HG02571 (cell line): Measurements from ENCODE around the gene PCSK6.

Experiments used
- ATAC-seq: cut with Tn5 transposase; IDR thresholded peaks from one replicate; pipeline ENCODE4 v1.9.1; 2021; ENCODE audit warnings: mild to moderate bottlenecking, moderate library complexity; ENCODE audit not compliant: unreplicated experiment

The PCSK6 gene

GRCh38 chr15:101448336-101448735 lies 41.2 kb downstream of the PCSK6 start:
- ATAC-seq: no peak

DNA sequence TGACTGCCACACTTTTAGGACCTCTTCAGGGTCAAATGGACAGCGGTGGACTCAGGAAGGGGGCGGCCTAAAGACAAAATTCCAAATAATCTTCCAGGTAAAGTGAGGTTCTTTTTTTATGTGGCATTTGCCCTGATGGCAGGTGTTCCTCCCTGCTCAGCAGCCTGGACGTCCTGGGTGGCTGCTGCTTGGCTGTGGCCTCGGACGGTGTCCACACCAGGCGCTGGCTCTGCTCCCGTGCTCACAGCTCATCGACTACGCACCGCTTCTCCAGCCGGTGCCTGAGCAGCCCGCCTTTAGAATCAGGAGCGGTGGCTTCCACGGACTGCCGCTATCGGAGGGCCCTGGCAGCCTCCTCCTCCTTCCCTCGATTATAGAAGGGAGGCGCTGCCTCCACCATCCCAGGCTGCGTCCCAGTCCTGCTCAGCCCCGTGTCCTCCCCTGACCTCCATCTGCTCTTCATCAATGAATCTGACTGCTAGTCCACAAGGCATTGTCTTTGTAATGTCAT lies 41.9 kb downstream of the PCSK6 start:
- no peak for ATAC-seq

DNA sequence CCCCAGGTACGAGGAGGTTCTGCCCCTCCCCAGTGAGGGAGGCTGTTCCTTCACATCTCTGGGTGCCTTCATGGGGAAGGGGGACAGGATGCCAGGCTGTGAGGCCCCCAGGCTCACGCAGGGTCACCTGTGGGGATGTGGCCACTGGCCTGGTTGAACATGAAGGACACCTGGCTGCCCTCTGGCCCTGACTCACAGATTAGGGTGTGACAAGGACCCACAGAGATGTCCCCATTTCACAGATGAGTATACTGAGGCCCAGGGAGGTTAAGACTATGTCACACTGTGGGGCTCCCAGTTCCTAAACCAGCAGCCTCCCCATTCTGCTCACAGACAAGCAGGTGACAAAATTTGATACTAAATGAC lies 42.4 kb downstream of the PCSK6 start:
- ATAC-seq: no peak

- ATAC-seq: no peak
These were observed 42.9 kb downstream of the PCSK6 start for GRCh38 chr15:101446518-101447167.

- no peak for ATAC-seq
These were observed 43.7 kb downstream of the PCSK6 start for GRCh38 chr15:101445562-101446517.

GRCh38 chr15:101444807-101445508 lies 44.5 kb downstream of the PCSK6 start:
- no peak for ATAC-seq

DNA sequence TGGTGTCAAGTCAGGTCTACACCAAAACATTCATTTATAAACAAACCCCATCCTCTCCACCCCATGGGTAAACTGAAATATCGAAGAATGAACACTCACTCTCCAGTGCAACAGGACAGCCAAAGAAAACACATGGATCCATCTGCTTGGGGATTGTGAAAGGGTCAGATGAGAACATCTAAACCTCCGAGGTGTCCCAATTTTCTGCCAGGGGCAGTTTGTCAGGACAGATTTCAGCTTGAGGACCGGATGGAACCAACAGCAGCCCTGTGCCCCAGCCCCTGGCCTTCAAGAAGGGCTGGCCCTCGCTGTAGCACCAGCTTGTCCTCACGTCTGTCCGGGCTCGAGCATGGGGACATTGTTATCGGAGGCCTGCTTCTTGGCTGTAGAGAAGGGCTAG lies 45.5 kb downstream of the PCSK6 start:
- no peak for ATAC-seq

GRCh38 chr15:101442272-101442671 lies 47.2 kb downstream of the PCSK6 start:
- ATAC-seq: no peak

GRCh38 chr15:101441696-101442095 lies 47.8 kb downstream of the PCSK6 start:
- ATAC-seq: no peak

DNA sequence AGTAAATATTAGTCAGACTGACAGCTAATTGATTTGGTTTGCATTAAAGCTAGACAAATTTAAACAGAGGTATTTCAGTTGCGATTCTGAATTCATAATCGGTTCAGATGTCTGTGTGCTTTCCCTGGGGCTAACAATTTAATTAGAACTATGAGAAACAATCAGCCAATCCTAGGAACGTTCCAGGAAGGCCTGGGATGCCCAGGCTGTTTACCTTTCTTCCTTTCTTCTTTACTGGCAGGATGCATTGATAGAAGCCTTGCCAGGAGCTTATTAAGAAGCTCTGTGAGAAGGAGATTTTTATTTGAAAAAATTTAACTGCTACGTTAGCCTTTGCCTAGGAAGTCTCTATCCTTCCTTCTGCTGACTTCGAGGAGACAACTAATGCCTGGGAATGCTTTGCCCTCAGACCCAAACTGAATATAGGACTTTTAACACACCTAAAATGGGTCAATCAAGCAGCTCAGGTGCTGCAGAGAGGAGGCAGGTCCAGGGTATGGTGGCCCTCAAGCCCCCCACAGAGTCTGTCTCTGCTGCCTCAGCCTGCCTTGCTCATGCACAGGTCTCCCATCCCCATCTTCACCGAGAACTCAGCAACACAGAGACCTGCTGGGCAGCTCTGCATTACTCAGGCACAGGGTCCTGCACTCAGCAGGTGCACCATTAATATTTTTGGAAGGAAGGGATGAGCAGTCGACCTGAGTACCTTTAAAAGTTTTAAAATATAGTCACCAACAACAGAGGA lies 48.5 kb downstream of the PCSK6 start:
- ATAC-seq: no peak

DNA sequence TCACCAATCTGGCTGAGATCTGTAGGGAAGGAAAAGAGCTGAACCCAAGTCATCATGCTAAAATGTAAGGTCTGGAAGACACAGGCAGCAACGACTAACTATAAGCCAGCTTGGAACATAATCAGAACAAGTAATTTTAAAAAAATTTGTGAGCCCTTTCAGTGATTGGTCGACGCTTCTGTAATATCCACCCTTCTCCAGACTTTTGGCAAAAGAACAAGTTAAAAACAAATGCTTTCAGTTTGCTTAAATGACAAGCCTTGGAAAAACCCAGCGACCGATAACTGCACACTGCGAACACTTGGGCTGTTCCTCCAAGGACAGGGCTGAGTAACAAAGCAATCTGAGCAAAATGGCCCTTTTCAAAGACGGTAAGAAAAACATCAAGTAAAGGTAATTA lies 49.6 kb downstream of the PCSK6 start:
- no peak for ATAC-seq

DNA sequence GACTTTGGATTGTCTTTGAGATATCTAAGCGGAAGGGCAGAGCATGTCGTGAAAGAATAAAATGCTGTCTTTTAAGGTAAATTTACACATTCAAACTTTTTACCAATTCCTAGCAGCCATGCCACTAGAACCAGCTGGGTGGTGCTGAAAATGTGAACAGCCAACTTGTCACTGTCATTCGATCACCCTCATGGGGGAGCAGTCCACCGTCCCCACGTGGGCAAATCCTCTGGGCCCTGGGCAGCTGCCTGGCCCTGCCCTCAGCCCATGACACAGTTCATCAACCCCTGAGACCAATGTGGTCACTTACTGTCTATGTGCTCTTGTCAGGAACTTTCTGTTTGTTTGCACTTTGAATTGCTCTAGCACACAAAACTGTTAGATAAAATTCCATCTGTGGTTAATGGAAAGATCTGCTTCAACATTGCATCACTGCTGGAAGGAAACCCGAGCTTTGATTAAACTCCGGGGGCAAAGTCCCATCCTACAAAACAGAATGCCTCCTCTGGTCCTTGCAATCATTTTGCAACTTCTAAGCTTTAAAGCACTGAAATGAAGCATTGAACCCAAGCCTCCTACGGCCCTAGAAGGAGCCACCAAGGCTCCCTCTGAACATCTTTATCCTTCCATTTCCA lies 50.1 kb downstream of the PCSK6 start:
- no peak for ATAC-seq

DNA sequence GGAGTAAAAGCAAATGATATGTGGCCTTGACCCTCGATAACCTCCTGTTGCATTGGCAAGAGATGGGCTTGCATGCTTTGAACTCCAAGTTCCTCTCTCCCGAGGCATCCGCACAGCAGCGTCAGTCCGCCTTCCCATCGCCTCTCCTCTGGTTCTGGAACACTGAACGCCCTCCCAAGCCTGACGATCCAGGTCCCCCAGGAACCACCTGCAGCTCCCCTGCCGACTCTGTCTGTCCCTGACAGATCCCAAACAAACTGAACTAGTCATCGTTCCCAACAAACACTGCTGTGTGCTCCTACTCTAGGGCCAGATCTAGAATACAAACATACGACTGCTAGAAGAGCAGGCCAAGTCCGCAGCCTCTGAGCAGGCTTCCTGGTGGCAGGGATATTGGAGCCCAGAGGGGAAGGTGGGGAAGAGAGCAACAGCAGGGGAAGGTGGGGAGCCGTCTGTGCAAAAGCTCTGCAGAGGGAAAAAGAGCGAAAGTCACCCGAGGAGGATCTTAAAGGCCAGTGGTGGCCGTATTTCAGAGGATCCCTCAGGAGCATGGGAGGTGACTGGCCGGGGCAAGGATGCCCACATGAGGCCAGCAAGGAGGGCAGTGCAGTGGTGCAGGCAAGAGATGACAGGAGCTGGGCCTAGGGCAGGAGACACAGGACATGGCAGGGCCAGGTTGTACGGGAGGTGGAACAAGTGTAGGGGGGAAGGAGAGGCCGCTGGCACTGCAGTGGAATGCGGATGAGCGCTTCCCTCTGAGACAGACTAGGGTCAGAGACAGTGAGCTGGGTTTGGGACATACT lies 50.8 kb downstream of the PCSK6 start:
- no peak for ATAC-seq

GRCh38 chr15:101437618-101438481 lies 51.7 kb downstream of the PCSK6 start:
- ATAC-seq: no peak

DNA sequence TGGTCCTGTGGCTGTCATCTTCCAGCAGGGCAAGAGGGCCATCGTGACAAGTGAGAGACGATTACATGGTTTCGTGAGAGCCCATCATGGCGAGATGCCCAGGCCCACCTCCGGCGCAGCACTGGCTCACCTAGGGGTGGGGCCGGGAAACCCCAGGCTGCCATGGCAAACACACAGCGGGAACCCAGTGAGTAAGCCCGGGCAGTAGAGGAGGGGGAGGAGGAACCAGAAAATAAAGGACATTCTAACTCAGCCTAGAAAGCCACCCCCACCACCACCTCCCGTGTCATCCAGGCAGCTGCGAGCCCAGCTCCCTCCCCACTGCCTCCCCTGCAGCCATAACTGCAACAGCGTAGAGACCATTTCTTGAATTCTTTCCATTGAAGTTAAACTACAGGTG lies 52.3 kb downstream of the PCSK6 start:
- no peak for ATAC-seq

- no peak for ATAC-seq
These were observed 53.0 kb downstream of the PCSK6 start for GRCh38 chr15:101436526-101436925.

DNA sequence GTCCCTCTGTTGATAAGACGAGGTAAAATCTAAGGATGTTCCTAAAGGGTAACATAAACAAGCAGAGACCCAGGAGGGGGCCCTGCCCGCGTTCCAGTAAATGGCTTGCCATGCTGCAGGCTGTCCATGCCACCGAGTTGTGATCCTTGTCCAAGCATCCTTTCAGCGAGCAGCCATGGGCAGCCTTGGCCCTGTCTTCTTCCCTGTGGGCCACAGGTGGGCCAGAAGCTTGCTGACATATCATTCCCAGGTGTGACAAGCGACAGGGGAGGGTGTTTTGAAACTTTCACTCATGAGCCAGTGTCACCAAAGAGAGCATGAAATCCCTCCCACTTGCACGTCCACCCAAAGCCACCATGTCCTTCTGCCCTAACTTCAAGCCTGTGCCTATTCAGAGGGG lies 53.7 kb downstream of the PCSK6 start:
- no peak for ATAC-seq
